Activated T-cell treated with anti-CD3 and anti-CD28 coated beads, Interleukin-2, amount 50 U/mL, for 72 hours (primary cell): Measurements from ENCODE around the gene PHAF1. TPM values are rescaled to one million over a fixed set of nuclear protein-coding genes. Genes with fewer than 3 reads are reported as not detected.

Source experiments
- ATAC-seq, 2 donors: fragments of 150-1000 bp; cut with Tn5 transposase; replicated peaks in 1 of 2; 2 replicates each; pipeline ENCODE4 v1.10.0; 2021; ENCODE audit warnings: moderate library complexity in 2 of 2, mild to moderate bottlenecking in 1 of 2
- DNase-seq, 2 donors: peaks; one replicate each; pipeline ENCODE4 v3.0.0; 2021 to 2022; ENCODE audit warnings: mixed read lengths in 1 of 2
- H3K27ac Mint-ChIP-seq: one replicate; pipeline ENCODE4 v1.8.0; 2022; ENCODE audit warnings: mild to moderate bottlenecking, moderate library complexity, mixed read lengths
- H3K27me3 Mint-ChIP-seq: one replicate; pipeline ENCODE4 v1.8.0; 2022; ENCODE audit warnings: low read depth, mixed read lengths
- H3K36me3 Mint-ChIP-seq, 2 donors: one replicate each; pipeline ENCODE4 v1.8.0; 2022; ENCODE audit warnings: mixed read lengths in 2 of 2, mild to moderate bottlenecking in 1 of 2; ENCODE audit not compliant: insufficient read depth in 2 of 2
- H3K4me1 Mint-ChIP-seq: one replicate; pipeline ENCODE4 v1.8.0; 2022; ENCODE audit warnings: low read depth, mixed read lengths
- H3K4me3 Mint-ChIP-seq, 2 donors: one replicate each; pipeline ENCODE4 v1.8.0; 2022; ENCODE audit warnings: mild to moderate bottlenecking in 2 of 2, mixed read lengths in 2 of 2, moderate library complexity in 2 of 2
- H3K9me3 Mint-ChIP-seq, 2 donors: one replicate each; pipeline ENCODE4 v1.8.0; 2022; ENCODE audit warnings: mixed read lengths in 2 of 2
- total RNA-seq, 2 donors: library from RNA; stranded (reverse); gene quantifications; one replicate each; pipeline ENCODE4 v1.2.3, GENCODE V29; 2022

The PHAF1 gene
- total RNA-seq, 2 donors from 2014 or later, result 14.8 to 18.2 TPM

DNA sequence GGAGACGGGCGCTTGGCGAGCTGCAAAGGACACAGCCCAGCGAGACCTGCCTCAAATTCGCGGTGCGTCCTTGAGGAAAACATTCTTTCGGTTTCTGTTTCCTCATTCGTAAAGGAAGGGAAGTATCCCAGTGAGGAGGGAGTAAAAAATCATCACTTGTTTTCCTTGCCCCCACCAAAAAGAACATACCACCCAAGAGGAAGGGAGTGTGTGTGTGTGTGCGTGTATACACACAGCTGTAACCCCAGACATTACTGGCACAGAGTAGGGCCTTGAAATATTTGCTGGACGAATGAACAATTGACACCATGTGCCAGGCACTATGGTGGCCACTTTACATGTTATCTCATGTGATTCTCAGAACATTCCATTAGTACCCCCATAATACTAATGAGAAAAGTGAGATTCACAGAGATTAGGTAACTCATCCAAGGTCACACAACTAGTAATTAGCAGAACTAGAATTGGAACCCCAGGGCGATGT, 76.0 kb downstream of the PHAF1 start:
- Mint-ChIP-seq H3K4me3 (peak overlapping the region in 1 of 2 donors; percentile 94), H3K27me3 (peaks cover 12% of the 10 kb centered on the region), H3K36me3 (peaks cover 0 to 2% of the 10 kb centered on the region in 2 donors), H3K4me1 (peaks cover 14% of the 10 kb centered on the region), H3K27ac (no peak overlapping the region), H3K9me3 (no peaks in the 10 kb centered on the region)
- ATAC-seq, result no peak
- no peak for DNase-seq

DNA sequence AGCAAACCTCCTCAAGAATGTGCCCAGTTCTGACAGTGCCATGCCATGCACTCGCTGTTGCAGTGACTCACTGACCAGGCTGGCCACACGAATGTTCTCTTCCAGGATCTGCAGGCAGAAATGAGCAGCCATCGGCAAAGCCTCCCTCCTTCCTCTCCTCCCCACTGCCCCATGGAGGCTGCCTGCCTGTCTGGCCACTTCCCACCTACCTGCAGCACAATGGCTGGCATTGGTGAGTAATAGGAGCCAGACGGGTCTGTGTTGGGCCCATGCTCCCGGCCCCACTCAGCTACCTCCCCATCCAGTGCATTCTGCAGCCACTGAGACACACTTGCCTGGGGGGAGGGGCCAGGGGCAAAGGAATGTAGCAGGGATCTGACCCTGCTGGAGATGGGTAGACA, 76.8 kb downstream of the PHAF1 start:
- H3K4me3 Mint-ChIP-seq, result no peak overlapping the region
- H3K4me1 Mint-ChIP-seq, result peaks cover 21% of the 10 kb centered on the region
- DNase-seq (no peak), ATAC-seq (no peak)
- no peaks in the 10 kb centered on the region for H3K9me3 Mint-ChIP-seq
- H3K36me3 Mint-ChIP-seq, result peaks cover 0 to 2% of the 10 kb centered on the region in 2 donors
- H3K27me3 Mint-ChIP-seq, result peaks cover 12% of the 10 kb centered on the region
- no peak overlapping the region for H3K27ac Mint-ChIP-seq

DNA sequence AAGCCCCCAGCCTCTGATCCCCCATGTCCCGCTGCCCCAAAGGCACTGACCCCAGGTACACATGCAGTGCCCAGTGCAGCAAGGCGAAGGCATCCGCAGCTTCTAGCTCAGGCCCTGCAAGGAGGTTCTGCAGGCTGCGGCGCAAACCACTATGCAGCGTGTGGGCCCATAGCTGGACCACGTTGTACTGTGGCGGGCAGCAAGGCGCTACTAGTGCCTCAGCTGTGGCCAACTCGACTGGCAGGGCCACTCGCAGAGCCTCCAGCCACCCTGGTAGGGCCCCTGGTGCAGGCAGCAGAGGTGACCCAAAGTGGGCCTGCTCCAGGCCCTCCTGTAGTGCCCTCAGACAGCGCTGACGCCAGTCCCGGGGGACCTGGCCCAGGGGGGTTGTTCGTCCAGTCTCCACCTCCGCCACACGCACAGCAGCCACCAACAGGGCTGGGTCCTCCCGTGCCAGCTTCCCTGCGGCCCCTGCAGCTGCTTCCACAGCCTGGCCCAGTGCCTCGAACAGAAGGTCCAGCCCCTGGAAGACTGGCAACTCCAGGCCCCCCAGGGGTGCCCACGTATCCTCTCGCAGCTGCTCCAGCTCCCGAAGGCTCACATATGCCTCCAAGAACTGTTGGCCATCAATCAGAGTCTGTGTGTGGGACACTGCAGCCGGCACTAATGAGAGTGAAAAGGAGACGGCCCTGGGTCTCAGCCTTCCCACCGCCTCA, 77.6 kb downstream of the PHAF1 start:
- Mint-ChIP-seq H3K27ac (no peak overlapping the region), H3K9me3 (no peaks in the 10 kb centered on the region), H3K4me3 (no peak overlapping the region), H3K36me3 (peaks cover 0 to 2% of the 10 kb centered on the region in 2 donors), H3K27me3 (peaks cover 12% of the 10 kb centered on the region), H3K4me1 (peaks cover 25% of the 10 kb centered on the region)
- no peak for ATAC-seq
- no peak for DNase-seq

DNA sequence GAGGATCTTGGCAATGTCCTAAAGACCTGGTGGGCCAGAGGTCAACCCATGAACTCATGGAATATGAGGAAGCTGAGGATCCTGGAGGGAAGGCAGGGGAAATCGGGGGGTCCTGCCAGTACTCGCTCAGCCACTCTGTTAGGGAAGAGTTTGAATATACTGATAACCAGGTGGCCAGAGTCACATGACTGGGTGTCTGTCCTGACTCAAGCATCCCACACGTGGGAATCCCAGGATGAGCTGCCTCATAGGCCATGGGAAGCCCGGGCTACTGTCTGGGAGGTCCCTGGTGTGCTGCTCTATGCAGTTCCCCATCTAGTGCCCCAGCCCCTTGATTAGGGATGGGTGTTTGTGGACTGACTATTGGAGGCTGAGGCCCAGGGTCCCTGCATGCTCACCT, 78.6 kb downstream of the PHAF1 start:
- no peaks in the 10 kb centered on the region for H3K9me3 Mint-ChIP-seq
- ATAC-seq, result no peak
- H3K27me3 Mint-ChIP-seq, result peaks cover 12% of the 10 kb centered on the region
- no peak overlapping the region for H3K27ac Mint-ChIP-seq
- H3K36me3 Mint-ChIP-seq, result peaks cover 0 to 3% of the 10 kb centered on the region in 2 donors
- DNase-seq, result no peak
- no peak overlapping the region for H3K4me3 Mint-ChIP-seq
- H3K4me1 Mint-ChIP-seq, result peaks cover 35% of the 10 kb centered on the region

DNA sequence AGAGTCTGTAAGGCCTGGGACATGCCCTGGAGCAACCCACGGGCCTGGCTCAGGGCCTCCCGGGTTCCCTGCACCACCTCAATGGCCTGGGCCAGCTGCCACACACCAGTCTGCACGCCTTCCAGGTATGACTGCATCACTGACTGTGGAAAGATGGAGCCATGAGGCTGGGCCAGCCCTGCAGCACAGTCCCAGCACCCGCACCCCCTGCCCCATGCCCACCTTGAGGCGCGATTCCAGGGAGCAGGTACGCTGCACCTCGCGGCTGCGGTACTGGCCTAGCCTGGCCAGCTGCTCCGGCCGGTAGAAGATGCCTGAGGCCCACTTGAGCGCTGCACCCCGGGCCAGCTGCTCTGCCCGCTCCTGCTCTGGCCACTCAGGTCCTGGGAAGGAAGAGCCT, 79.1 kb downstream of the PHAF1 start:
- H3K36me3 Mint-ChIP-seq, result peaks cover 0 to 3% of the 10 kb centered on the region in 2 donors
- H3K4me3 Mint-ChIP-seq, result no peak overlapping the region
- no peak for DNase-seq
- ATAC-seq, result no peak
- no peaks in the 10 kb centered on the region for H3K9me3 Mint-ChIP-seq
- no peak overlapping the region for H3K27ac Mint-ChIP-seq
- peaks cover 12% of the 10 kb centered on the region for H3K27me3 Mint-ChIP-seq
- peaks cover 40% of the 10 kb centered on the region for H3K4me1 Mint-ChIP-seq

DNA sequence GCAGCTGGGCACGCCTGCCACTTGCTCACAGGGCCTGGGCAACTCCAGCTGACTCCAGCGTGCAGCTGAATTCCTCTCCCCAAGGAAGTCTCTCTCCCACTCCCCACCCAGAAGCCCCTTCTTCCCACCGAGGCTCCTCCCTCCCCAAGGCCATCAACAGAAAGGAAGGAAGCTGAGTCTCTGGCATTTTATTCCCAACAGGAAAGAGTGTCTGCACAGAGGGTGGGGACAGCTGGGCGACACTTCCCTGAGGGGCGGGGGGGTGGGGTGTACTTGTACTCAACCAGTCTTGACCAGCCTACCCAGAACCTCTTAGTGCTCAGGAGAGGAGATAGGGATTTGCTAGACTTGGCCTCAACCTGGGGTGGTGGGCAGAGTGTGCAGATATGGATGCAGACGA, 80.3 kb downstream of the PHAF1 start, which contains the start of gene EXOC3L1:
Gene EXOC3L1, minus strand, starts transcription at position 96 of the 400 bp plus-strand sequence. CDS start 460 bp downstream, outside the sequence.
- peak within 1 kb of the TSS in 1 of 2 donors; percentile 91 for H3K4me3 Mint-ChIP-seq

DNA sequence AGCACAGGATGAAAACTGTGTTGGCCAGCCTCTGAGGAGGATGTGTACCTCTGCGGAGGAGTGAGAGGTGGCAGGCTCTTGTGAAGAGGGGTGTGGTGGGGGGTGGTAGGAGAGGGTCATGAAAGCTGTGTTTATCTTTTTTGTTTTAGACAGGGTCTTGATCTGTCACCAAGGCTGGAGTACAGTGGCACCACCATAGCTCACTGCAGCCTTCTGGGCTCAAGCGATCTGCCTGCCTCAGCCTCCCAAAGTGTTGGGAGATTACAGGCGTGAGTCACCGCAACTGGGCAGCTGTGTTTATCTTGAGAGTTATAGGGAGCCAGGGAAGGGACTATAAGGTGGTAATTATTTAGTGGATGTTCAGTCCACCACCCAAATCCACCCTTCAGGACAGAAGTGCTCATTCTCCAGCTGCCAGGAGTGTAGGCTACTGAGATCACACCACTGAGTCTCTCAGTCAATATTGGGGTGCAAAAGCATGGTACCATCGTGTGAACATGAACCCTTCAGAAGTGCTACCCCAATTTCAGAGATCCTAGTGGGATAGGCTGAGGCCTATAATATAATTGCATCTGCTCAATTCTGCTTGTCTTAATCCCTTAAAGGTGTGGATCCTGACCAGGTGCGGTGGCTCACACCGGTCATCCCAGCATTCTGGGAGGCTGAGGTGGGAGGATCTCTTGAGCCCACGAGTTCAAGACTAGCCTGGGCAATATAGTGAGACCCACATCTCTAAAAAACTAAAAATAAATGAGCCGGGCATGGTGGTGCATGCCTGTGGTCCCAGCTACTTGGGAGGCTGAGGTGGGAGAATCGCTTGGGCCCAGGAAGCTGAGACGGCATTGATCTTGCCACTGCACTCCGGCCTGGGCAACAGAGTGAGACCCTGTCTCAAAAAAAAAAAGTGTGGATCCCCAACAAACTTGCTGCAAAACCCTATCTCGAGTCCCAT, 81.0 kb downstream of the PHAF1 start:
- H3K4me1 Mint-ChIP-seq, result peaks cover 37% of the 10 kb centered on the region
- no peaks in the 10 kb centered on the region for H3K9me3 Mint-ChIP-seq
- DNase-seq (no peak), ATAC-seq (no peak)
- peak overlapping the region; percentile 79 to 91 for H3K4me3 Mint-ChIP-seq
- peaks cover 2% of the 10 kb centered on the region for H3K27me3 Mint-ChIP-seq
- H3K27ac Mint-ChIP-seq, result peak overlapping the region; percentile 82
- H3K36me3 Mint-ChIP-seq, result peaks cover 2 to 12% of the 10 kb centered on the region in 2 donors

More for the DNA sequence above, 80.3 kb downstream of the PHAF1 start, which contains the start of gene EXOC3L1:
- H3K9me3 Mint-ChIP-seq, result no peaks in the 10 kb centered on the region
- DNase-seq (no peak), ATAC-seq (no peak)
- peaks cover 39% of the 10 kb centered on the region for H3K4me1 Mint-ChIP-seq
- H3K36me3 Mint-ChIP-seq, result peaks cover 2 to 11% of the 10 kb centered on the region in 2 donors
- H3K27ac Mint-ChIP-seq, result no peak within 1 kb of the TSS
- peaks cover 8% of the 10 kb centered on the region for H3K27me3 Mint-ChIP-seq

DNA sequence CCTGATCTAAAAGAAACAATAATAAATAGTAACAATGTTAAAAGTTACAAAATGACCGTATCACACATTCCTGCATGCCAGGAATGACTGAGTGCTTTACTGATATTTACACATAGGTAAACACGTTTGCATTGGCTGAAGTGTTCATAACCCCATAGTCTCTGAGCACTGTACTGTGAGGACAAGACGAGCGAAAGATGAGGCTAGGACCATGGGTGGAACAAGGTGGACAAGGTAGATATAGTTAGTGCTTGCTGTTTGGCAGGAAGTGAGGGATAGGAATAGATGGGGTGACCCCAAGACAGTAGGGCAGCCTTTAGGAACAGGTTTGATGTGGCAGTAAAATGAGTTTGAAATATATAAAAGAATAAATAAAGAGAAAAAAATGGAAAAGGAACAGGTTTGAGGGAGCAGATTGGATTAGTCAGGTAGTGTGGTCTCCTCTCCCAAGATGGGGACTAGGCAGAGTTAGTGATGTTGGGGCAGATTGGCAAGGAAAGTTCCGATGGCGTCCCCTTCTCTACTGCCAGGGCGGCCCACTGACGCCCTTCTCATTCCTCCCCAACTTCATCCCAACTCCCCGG, 81.8 kb downstream of the PHAF1 start:
- ATAC-seq (peak; percentile 21 to 44), DNase-seq (no peak)
- Mint-ChIP-seq H3K27ac (peak overlapping the region; percentile 82), H3K27me3 (no peaks in the 10 kb centered on the region), H3K4me1 (peaks cover 40% of the 10 kb centered on the region), H3K4me3 (peak overlapping the region; percentile 79 to 91), H3K36me3 (peaks cover 5 to 17% of the 10 kb centered on the region in 2 donors), H3K9me3 (no peaks in the 10 kb centered on the region)

DNA sequence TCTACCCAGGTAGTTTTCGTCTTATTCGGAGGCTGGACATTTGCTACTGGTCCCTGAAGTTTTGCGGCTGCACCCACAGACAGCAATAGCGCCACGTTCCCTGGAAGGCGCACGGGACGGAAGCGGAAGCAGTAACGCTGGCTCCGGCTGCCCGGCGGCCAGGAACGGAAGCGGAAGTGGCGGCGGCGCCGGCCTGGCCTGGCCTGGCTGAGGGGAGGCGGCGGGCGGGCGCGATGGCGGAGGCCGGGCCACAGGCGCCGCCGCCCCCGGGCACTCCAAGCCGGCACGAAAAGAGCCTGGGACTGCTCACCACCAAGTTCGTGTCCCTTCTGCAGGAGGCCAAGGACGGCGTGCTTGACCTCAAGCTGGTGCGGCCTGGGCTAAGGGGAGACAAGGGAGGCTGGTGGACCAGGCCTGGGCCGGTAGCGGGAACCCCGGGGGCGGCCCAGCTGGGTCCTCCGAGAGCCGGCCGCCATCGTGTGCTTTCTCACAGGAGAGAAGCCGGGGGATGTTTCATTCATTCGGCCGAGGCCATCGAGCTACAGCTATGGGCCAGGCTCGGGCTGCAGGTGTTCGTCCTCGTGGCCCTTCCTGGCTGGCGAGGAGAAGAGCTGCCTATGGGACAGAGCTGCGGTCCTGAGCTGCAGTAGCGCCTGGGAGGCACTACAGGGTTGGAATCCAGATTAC, 82.4 kb downstream of the PHAF1 start, which contains the start of gene E2F4:
Gene E2F4, plus strand, starts transcription at position 161 of the 687 bp plus-strand sequence. Its CDS starts 73 bp downstream, at position 234.
- H3K9me3 Mint-ChIP-seq, result no peaks in the 10 kb centered on the region

DNA sequence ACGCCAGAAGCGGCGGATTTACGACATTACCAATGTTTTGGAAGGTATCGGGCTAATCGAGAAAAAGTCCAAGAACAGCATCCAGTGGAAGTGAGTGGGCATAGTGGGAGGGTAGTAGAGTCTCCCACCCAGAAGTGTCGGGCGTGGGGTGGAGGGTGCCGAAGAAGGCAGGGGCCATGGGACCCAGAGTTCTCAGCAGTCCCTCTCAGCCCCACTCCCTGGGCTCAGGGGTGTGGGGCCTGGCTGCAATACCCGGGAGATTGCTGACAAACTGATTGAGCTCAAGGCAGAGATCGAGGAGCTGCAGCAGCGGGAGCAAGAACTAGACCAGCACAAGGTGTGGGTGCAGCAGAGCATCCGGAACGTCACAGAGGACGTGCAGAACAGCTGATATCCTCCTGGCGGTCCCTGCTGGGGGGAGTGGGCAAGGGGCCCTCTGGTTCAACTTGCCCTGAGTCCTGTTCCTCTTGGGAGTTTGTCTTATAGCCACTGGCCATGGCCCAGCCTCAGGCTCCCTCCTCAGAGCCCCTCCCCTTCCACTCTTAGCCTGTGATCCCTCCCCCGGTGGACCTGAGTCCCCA, 83.1 kb downstream of the PHAF1 start:
- H3K36me3 Mint-ChIP-seq, result peaks cover 8 to 23% of the 10 kb centered on the region in 2 donors

More for the DNA sequence above, 82.4 kb downstream of the PHAF1 start, which contains the start of gene E2F4:
- peak within 1 kb of the TSS; percentile 82 for H3K27ac Mint-ChIP-seq
- peak within 1 kb of the TSS; percentile 79 to 91 for H3K4me3 Mint-ChIP-seq
- DNase-seq, result peak; percentile 93
- peaks cover 8 to 23% of the 10 kb centered on the region in 2 donors for H3K36me3 Mint-ChIP-seq
- peak; percentile 99 for ATAC-seq
- H3K4me1 Mint-ChIP-seq, result peaks cover 46% of the 10 kb centered on the region
- no peaks in the 10 kb centered on the region for H3K27me3 Mint-ChIP-seq

DNA sequence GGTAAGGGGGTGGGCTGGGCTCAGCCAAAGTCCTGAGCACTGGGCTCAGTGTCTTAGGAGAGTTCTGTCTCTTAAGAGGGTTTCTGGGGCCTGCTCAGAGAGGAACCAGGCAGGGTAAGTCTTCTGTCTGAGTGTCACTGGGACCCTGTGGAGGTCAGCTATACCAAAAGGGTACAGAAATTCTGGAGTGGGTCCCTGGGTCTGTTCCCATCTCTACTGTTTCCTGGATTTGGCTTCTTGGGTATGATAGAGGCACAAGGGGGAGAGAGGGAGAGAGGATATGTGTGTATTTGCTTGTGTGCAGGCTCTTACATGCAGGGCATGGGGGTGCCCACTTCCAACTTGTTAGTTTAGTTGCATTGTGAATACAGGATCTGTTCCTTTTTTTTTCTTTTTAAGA, 83.8 kb downstream of the PHAF1 start:
- Mint-ChIP-seq H3K4me3 (peak overlapping the region; percentile 79 to 91), H3K36me3 (peaks cover 8 to 24% of the 10 kb centered on the region in 2 donors), H3K4me1 (peaks cover 50% of the 10 kb centered on the region), H3K9me3 (no peaks in the 10 kb centered on the region), H3K27me3 (no peaks in the 10 kb centered on the region), H3K27ac (peak overlapping the region; percentile 47)
- no peak for ATAC-seq
- DNase-seq, result no peak

More for the DNA sequence above, 83.1 kb downstream of the PHAF1 start:
- Mint-ChIP-seq H3K4me1 (peaks cover 47% of the 10 kb centered on the region), H3K9me3 (no peaks in the 10 kb centered on the region), H3K27ac (peak overlapping the region; percentile 56), H3K27me3 (no peaks in the 10 kb centered on the region), H3K4me3 (peak overlapping the region; percentile 79 to 91)
- ATAC-seq (no peak), DNase-seq (no peak)

DNA sequence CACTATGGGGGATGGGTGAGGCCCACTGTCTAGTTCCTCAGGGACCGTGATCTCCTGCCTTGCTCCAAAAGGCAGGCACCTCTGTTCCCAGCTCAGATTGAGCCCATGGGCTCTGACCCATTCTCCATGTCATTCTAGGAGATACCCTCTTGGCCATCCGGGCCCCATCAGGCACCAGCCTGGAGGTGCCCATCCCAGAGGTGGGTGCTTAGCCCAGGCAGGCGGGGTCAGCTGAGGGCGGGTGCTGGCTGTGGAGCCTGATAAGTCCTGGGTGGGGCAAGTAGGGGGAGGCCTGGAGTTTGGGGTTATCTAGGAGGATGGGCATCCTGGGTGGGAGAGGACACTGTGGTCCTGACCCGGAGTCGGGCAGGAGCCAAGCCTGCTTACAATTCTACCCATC, 84.5 kb downstream of the PHAF1 start:
- Mint-ChIP-seq H3K4me3 (peak overlapping the region; percentile 79 to 91), H3K4me1 (peaks cover 50% of the 10 kb centered on the region), H3K36me3 (peaks cover 8 to 25% of the 10 kb centered on the region in 2 donors), H3K27ac (peak overlapping the region; percentile 47), H3K9me3 (no peaks in the 10 kb centered on the region), H3K27me3 (no peaks in the 10 kb centered on the region)
- ATAC-seq, result no peak
- no peak for DNase-seq
